Stimulated activated CD8-positive, alpha-beta memory T cell treated with anti-CD3 and anti-CD28 coated beads, Interleukin-4, amount 100 ng/mL, for 4 hours (primary cell): ENCODE results near the gene GRAMD4.

ENCODE experiments used
- DNase-seq, 2 donors: peaks; one replicate each; pipeline ENCODE4 v3.0.0-alpha.2; 2020; ENCODE audit warnings: low read depth in 2 of 2, low spot score in 1 of 2

Gene GRAMD4

DNA sequence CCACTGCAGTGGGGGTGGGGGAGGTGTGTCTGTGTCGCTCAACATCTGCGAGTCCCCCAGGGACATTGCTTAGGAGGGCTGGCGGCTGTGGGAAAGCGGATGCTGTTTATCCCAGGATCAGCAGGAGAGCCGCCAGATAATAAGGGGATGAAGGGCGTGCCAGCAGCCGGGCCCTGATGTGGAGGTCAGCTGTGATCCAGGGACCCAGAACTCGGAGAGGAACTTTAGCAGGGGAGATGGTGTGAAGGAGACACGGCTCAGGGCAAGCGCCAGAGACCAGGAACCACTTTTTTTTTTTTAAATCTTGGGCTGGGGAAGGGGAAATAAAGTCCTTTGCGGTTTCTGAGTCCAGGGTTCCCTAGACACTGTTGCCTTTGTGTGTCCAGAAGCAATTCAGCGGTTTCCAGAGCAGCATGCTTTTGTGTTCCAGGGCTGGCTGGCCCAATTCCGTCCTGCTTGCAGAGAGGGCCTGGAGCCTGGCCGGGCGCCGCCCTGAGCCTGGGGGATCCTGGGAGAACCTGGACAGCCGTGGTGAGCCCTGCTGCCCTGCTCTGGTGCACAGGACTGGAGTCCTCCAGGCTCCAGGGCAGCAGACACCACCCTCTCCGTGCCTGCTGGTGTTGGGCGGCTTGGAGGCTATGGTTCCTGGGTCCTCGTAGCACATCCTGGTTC is at the start of gene GRAMD4:
TSS of gene GRAMD4 (plus strand) at position 557 of the 672 bp plus-strand sequence. CDS start 6,414 bp downstream, outside the sequence.
- no peak for DNase-seq

DNA sequence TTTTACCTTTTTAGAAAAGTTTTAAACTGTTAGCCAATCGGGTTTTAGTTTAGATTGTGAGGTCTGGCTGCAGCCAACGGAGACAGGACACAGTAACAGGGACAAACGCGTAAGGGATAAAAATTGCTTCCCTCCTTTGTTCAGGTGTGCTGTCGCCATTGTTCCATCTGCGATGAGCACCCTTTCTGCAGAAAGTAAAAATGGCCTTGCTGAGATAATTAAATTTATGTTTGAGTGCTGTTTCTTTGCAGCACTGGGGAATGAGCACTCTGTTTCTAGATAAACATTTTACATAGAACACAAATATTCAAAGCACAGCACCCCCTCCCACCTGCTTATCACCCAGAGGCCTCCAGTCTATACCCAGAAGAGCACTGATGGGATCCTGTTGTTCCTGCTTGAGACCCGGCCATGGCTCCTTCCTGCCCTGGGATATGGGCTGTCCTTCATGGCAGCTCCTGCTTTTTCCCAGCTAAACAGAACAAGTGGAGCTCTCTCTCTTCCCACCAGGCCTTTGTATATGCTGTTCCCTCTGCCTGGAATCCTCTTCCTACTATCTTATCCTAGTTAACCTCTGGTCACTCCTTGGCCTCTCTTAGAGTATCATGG is 48.4 kb upstream of the GRAMD4 start:
- no peak for DNase-seq

- DNase-seq: no peak
Observed at GRCh38 chr22:46572911-46573780, 47.0 kb upstream of the GRAMD4 start.

GRCh38 chr22:46573781-46574437 is 46.3 kb upstream of the GRAMD4 start:
- no peak for DNase-seq

DNA sequence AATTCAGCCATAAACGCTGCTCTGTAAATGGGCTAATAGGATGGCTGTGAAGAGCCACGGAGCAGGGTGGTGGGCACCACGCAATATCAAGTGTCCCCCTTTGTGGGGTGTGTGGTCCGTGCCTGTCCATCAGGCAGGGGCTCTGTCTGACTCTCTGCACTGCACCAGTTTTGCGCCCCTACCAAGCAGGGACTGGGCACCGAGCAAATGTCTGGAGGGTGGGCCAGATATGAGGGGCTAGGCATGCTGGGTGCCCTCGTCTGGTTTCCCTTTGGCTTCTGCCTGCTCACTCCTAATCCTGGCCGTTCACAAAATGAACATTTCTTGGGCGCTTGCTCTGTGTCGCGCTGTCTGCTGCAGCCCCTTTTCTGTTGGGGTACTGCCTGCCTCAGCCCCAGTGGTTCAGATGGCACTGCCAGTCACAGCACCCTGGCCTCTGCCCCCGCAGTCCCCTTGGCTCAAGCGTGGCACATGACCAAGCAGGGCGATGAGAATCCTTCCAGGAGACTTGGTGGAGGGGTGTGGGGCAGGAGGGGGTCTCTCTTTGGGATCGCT is 45.7 kb upstream of the GRAMD4 start:
- DNase-seq: no peak

- no peak for DNase-seq
Observed at GRCh38 chr22:46574993-46575910, 44.9 kb upstream of the GRAMD4 start.

GRCh38 chr22:46575911-46576555 is 44.2 kb upstream of the GRAMD4 start:
- DNase-seq: no peak

- peak in 1 of 2 donors; percentile 36 for DNase-seq
Observed at GRCh38 chr22:46576556-46577367, 43.4 kb upstream of the GRAMD4 start.

- DNase-seq: no peak
Observed at GRCh38 chr22:46577368-46578249, 42.6 kb upstream of the GRAMD4 start.

GRCh38 chr22:46578251-46578823 is 41.8 kb upstream of the GRAMD4 start:
- DNase-seq: no peak

DNA sequence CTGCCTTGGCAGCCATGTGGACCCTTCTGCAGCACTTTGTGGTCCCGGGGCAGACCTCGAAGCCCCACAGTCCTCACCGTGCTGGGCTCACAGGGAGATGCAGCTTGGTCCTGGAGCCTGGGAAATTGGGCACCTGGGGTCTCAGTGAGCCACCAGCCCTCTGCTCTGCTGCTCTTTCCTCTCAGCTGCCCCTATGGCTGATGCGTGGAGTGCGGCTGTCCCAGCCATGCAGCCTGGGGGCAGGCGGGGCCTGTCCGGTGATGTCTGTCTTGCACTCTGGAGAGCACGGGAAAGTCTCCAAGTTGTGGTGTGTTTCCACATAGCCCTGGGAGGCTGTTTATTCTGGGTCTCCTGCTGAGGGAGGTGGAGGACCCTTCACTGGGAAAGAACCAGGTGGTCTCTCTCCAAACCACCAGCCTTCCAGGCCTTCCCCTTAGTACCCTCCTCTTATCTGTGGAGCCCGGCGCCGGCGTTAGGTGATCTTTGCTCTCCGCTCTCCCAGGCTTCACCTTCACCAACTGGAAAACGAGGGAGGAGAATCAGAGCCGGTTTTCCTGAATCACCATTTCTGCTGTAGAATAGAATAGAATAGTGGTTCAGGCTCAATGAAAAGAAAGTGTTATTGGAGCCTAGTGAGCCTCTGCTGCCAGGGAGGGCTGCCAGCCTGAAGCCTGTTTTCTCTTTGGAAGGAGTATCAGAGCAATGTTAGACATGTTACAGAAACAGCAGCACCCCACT is 41.2 kb upstream of the GRAMD4 start:
- no peak for DNase-seq

GRCh38 chr22:46579751-46580449 is 40.3 kb upstream of the GRAMD4 start:
- no peak for DNase-seq

DNA sequence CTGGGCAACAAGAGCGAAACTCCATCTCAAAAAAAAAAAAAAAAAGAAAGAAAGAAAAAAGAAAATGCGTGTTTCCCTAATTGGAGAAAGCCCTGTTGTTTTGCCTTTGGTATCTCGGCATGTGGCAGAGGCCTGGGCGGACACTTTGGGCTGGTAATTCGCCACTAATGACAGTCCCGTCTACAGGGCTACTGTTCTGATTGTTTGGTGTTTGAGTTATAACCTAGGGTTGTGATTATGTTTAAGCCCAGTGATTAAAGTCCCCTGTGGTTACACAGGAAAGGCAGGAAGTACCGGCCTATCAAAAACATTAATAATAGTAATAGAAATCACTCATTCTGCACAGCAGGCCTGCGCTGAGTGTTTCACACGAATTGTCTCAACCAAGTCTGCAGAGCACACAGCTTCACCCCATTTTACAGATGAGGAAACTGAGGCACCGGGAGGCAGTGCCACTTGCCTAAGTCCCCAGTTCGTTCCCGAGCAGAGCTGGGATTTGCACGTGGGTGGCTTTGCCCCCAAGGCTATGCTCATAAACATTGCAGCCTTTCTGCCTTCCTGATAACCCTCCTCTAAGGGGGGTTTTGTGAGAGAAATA is 39.1 kb upstream of the GRAMD4 start:
- no peak for DNase-seq

GRCh38 chr22:46581538-46582244 is 38.5 kb upstream of the GRAMD4 start:
- no peak for DNase-seq

- DNase-seq: no peak
Observed at GRCh38 chr22:46582281-46582933, 37.8 kb upstream of the GRAMD4 start.
